IMR-90 (cell line): ENCODE results near the gene GDNF.

Source experiments
- CTCF ChIP-seq: conservative IDR thresholded peaks from 2 replicates; pipeline ENCODE4 v1.5.1; 2012; ENCODE audit warnings: mild to moderate bottlenecking, low read depth, low read length, improper control_type of control experiment
- MAFK ChIP-seq: IDR thresholded peaks from 2 replicates; pipeline ENCODE4 v1.6.1; 2012; ENCODE audit warnings: low read depth, low read length, improper control_type of control experiment
- POLR2A ChIP-seq: IDR thresholded peaks from 2 replicates; pipeline ENCODE4 v1.6.1; 2012; ENCODE audit warnings: mild to moderate bottlenecking, low read depth, low read length

- no peak for TF ChIP-seq MAFK
- no peak for TF ChIP-seq POLR2A
- no peak for TF ChIP-seq CTCF
These were observed 23.9 kb downstream of the GDNF start for GRCh38 chr5:37815913-37816312.
